ENCODE data around the gene DNAH14.

- TF ChIP-seq CTCF (IDR thresholded peaks at IDR 0.05) = no peak
- no peak for TF ChIP-seq ZFX (IDR thresholded peaks at IDR 0.05; ENCODE audit: borderline replicate concordance)
These were observed 477.7 kb downstream of the DNAH14 start for GRCh38 chr1:225406976-225407725.

Measured in 22Rv1 (cell line).